Gastrocnemius medialis (tissue), 4 donors: ENCODE data around the gene CABCOCO1. TPM values are rescaled to one million over a fixed set of nuclear protein-coding genes. Genes with fewer than 3 reads are reported as not detected.

ENCODE experiments used
- ATAC-seq, 2 donors: fragments of 150-250 bp; one replicate each; pipeline ENCODE4 v1.9.1; 2016
- DNase-seq, 2 donors: peaks; one replicate each; pipeline ENCODE4 v3.0.0-alpha.2; 2019
- H3K27ac ChIP-seq, 4 donors: fragments of 200-600 bp; sonication (generic); 1 replicate in 1 of 4; 2 replicates in 3 of 4; pipeline ENCODE4 v1.5.1; 2016 to 2018; ENCODE audit warnings: mild to moderate bottlenecking in 2 of 4, moderate library complexity in 1 of 4
- H3K27me3 ChIP-seq, 3 donors: fragments of 200-600 bp; sonication (generic) in 2 of 3; 1 replicate in 1 of 3; 2 replicates in 2 of 3; pipeline versions ENCODE4 v1.5.1 to v1.6.0; 2016 to 2019; ENCODE audit warnings: mild to moderate bottlenecking in 1 of 3, moderate library complexity in 1 of 3
- H3K36me3 ChIP-seq, 2 donors: fragments of 200-600 bp; sonication (generic) in 1 of 2; one replicate each; pipeline ENCODE4 v1.5.1; 2017 to 2018
- H3K4me1 ChIP-seq, 2 donors: fragments of 200-600 bp; sonication (generic) in 1 of 2; one replicate each; pipeline ENCODE4 v1.5.1; 2016 to 2017; ENCODE audit warnings: mild to moderate bottlenecking in 2 of 2
- H3K4me3 ChIP-seq, 4 donors: fragments of 200-600 bp; sonication (generic) in 3 of 4; 1 replicate in 1 of 4; 2 replicates in 3 of 4; pipeline ENCODE4 v1.5.1; 2016 to 2019; ENCODE audit warnings: mild to moderate bottlenecking in 2 of 4
- H3K9me3 ChIP-seq, 3 donors: fragments of 200-600 bp; sonication (generic) in 2 of 3; 1 replicate in 1 of 3; 2 replicates in 2 of 3; pipeline ENCODE4 v1.5.1; 2016 to 2019
- CTCF ChIP-seq, 5 experiments: fragments of 450-650 bp in 3 of 5; fragments of 200-600 bp in 2 of 5; sonication (generic) in 2 of 5; IDR thresholded peaks in 4 of 5; conservative IDR thresholded peaks in 1 of 5; 1 replicate in 4 of 5; 2 replicates in 1 of 5; pipeline ENCODE4 v1.5.1; 2016 to 2019; ENCODE audit warnings: antibody characterized with exemption in 5 of 5, mild to moderate bottlenecking in 3 of 5, moderate library complexity in 3 of 5
- POLR2A ChIP-seq, 2 donors: fragments of 450-650 bp; IDR thresholded peaks; one replicate each; pipeline ENCODE4 v1.6.1; 2017; ENCODE audit warnings: antibody characterized with exemption in 2 of 2, mild to moderate bottlenecking in 2 of 2, moderate library complexity in 2 of 2
- in situ Hi-C, 4 donors: fragments of 200-750 bp; cut with MboI; loops; one replicate each; pipeline versions ENCODE4 v1.15.0 to v1.8.0; 2017; ENCODE audit warnings: low sequenced_read_pairs in 4 of 4
- intact Hi-C: fragments of 100-400 bp; cut with DNase I; formaldehyde crosslinking; loops from one replicate; pipeline ENCODE4 v1.15.1; 2023; ENCODE audit warnings: low total_unique reads
- total RNA-seq, 4 donors: library from RNA; depleted of rRNA; stranded (reverse); fragments of >200 nt; gene quantifications; one replicate each; pipeline versions ENCODE4 v1.1.0 to v1.2.3, GENCODE V29; 2016

CABCOCO1 gene
- not detected for total RNA-seq

GRCh38 chr10:61662794-61663259 is at the start of gene CABCOCO1:
Gene CABCOCO1 (plus strand): TSS chr10:61662929. CDS start chr10:61662973, 44 bp downstream.
- peaks cover 0 to 5% of the 10 kb centered on the region in 2 donors for H3K4me1 ChIP-seq
- H3K9me3 ChIP-seq = no peaks in the 10 kb centered on the region
- peaks cover 0 to 2% (median 0%) of the 10 kb centered on the region in 3 donors for H3K27me3 ChIP-seq
- peak within 1 kb of the TSS in 2 of 4 donors; percentile 27 to 34 for H3K27ac ChIP-seq
- TF ChIP-seq POLR2A (IDR thresholded peaks at IDR 0.05) (no peak), CTCF (IDR thresholded peaks at IDR 0.05 in 4 of 5, conservative IDR thresholded peaks at IDR 0.05 in 1 of 5) (peak in 1 of 5 experiments; percentile 8)
- intact Hi-C loops (no loop called here), in situ Hi-C loops (no loop called here)
- H3K4me3 ChIP-seq = peak within 1 kb of the TSS; percentile 49 to 67 (median 62)
- no peaks in the 10 kb centered on the region for H3K36me3 ChIP-seq
- DNase-seq = peak; percentile 2 to 13
- peak; percentile 39 to 58 for ATAC-seq

- Histone ChIP-seq H3K4me1 (no peaks in the 10 kb centered on the region), H3K9me3 (no peaks in the 10 kb centered on the region), H3K36me3 (no peaks in the 10 kb centered on the region), H3K4me3 (no peak overlapping the region), H3K27ac (no peak overlapping the region), H3K27me3 (no peaks in the 10 kb centered on the region)
- intact Hi-C loops = no loop called here
- DNase-seq = no peak
- no peak for TF ChIP-seq POLR2A (IDR thresholded peaks at IDR 0.05)
- no peak for TF ChIP-seq CTCF (IDR thresholded peaks at IDR 0.05 in 4 of 5, conservative IDR thresholded peaks at IDR 0.05 in 1 of 5)
- in situ Hi-C loops = no loop called here
- ATAC-seq = no peak
Observed at GRCh38 chr10:61613665-61614064, 49.1 kb upstream of the CABCOCO1 start.

GRCh38 chr10:61616611-61617010 is 46.1 kb upstream of the CABCOCO1 start:
- in situ Hi-C loops = no loop called here
- no peak for ATAC-seq
- DNase-seq = no peak

DNA sequence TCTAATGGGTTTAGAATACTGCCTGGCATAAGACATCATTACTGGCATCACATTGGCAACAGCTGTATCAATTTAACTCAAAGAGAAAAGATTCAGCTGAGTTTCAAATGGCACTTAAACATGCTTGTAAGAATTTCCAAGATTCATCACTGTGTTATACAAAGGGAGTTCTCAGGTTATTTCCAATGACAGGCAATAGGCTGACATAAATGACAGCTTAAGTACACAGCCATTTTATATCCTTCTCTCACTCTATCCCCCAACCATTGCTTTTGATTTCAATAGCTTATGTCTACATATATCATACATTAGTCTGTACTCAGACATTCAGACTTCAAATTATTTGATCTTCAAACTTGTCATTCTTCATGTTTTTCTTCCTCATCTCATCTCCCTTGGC is 45.5 kb upstream of the CABCOCO1 start:
- intact Hi-C loops = no loop called here
- H3K9me3 ChIP-seq = no peaks in the 10 kb centered on the region
- H3K27me3 ChIP-seq = no peaks in the 10 kb centered on the region
- H3K4me3 ChIP-seq = no peak overlapping the region
- TF ChIP-seq POLR2A (IDR thresholded peaks at IDR 0.05) = no peak
- no peak overlapping the region for H3K27ac ChIP-seq
- H3K36me3 ChIP-seq = no peaks in the 10 kb centered on the region
- DNase-seq (no peak), ATAC-seq (no peak)
- in situ Hi-C loops = no loop called here
- no peaks in the 10 kb centered on the region for H3K4me1 ChIP-seq

More at GRCh38 chr10:61616611-61617010, 46.1 kb upstream of the CABCOCO1 start:
- no peaks in the 10 kb centered on the region for H3K9me3 ChIP-seq
- no peaks in the 10 kb centered on the region for H3K4me1 ChIP-seq
- no peak for TF ChIP-seq POLR2A (IDR thresholded peaks at IDR 0.05)
- no peak for TF ChIP-seq CTCF (IDR thresholded peaks at IDR 0.05 in 4 of 5, conservative IDR thresholded peaks at IDR 0.05 in 1 of 5)
- intact Hi-C loops = no loop called here
- H3K36me3 ChIP-seq = no peaks in the 10 kb centered on the region
- H3K4me3 ChIP-seq = no peak overlapping the region
- no peak overlapping the region for H3K27ac ChIP-seq
- no peaks in the 10 kb centered on the region for H3K27me3 ChIP-seq

- intact Hi-C loops (no loop called here), in situ Hi-C loops (no loop called here)
- ATAC-seq = no peak
- Histone ChIP-seq H3K4me3 (no peak overlapping the region), H3K27me3 (no peaks in the 10 kb centered on the region), H3K36me3 (no peaks in the 10 kb centered on the region), H3K27ac (no peak overlapping the region), H3K9me3 (no peaks in the 10 kb centered on the region), H3K4me1 (no peaks in the 10 kb centered on the region)
- TF ChIP-seq POLR2A (IDR thresholded peaks at IDR 0.05) (no peak), CTCF (IDR thresholded peaks at IDR 0.05 in 4 of 5, conservative IDR thresholded peaks at IDR 0.05 in 1 of 5) (no peak)
- no peak for DNase-seq
Observed at GRCh38 chr10:61617586-61617985, 45.1 kb upstream of the CABCOCO1 start.
